Measurements from ENCODE around the gene PRCP.

PRCP gene

GRCh38 chr11:82823647-82824619, 76.3 kb downstream of the PRCP start:
- no peak for DNase-seq

DNA sequence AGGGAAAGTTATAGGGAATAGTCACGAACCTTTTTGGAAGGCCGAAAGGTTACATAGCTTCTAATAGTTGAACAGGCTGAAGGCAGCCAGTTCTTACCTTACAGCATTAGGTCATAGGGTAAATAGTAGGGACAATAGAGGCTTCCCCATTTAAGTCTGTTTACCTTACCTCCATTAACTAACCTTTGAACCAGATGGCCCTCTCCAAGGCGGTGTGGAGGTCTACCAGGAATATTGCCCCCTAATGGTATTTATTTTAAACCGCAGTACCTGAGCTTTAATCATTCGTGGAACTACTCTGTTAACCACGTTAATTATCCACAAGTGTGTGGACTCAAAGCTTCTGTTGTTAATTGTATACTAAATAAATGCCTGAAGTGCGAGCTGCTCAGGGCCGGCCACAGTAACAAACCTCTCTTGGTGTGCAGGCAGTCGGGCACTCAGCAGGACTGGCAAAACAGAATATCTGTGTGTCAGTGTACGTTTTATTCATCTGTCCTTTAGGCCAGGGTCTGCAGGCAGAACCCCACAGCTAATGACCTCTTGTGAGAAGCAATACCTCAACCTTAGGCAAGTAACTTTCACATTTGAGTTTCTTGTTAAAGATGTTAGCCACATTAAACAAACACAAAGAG, 81.7 kb downstream of the PRCP start:
- DNase-seq: no peak

- DNase-seq: no peak
These were observed 84.8 kb downstream of the PRCP start for GRCh38 chr11:82815406-82815805.

GRCh38 chr11:82814379-82814778, 85.9 kb downstream of the PRCP start:
- no peak for DNase-seq

GRCh38 chr11:82811369-82811768, 88.9 kb downstream of the PRCP start:
- no peak for DNase-seq

DNA sequence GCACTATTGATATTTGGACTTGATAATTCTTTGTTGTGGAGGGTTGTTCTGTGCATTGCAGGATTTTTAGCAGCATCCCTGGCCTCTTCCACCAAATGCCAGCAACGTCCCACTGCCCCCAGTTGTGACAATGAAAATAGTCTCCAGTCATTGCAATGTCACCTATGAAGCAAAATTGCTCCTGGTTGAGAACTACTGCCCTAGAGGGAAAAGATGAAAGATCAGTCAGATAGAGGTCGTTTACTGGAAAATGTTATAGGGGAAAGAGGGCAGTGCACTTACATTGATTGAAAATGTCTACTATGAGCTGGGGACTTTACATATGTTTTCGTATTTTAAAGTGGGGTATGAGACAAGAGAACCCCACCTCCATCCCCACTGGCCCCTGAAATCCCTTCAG, 89.5 kb downstream of the PRCP start:
- no peak for DNase-seq

DNA sequence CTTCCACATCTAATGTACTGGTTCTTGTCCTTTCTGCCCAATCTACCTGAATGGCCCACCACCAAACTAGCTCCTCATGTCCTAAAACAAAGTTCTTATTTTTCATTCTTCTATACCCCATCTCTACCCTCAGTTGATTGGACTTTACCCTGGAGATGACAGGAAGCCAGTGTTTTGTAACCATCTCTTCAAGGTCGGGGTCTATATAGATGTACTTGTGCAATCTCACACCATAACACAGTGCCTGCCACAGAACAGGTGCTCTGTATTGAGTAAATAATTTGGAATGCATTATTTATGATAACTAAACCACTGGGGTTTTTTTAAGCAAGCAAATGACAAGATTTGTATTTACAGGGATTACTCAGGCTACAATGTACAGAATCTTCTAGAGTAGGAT, 89.9 kb downstream of the PRCP start:
- DNase-seq: no peak

DNA sequence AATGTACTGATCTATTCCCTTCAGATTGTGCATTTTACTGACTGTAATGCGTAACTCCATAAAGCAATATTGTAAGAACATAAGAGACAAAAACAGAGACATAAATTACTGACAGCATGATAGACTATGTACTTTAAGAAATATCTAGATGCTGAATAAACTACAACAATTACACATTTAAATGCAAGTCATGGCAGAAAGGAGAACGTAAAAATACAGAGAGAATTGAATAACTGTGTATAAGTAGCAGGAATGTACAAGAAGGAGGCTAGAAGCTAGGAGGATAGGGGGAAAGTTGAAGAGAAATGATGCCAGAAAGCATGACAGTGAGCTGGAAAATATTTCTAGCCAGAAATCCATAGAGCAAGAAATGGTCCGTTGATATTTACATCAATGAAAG, 92.6 kb downstream of the PRCP start:
- no peak for DNase-seq

DNA sequence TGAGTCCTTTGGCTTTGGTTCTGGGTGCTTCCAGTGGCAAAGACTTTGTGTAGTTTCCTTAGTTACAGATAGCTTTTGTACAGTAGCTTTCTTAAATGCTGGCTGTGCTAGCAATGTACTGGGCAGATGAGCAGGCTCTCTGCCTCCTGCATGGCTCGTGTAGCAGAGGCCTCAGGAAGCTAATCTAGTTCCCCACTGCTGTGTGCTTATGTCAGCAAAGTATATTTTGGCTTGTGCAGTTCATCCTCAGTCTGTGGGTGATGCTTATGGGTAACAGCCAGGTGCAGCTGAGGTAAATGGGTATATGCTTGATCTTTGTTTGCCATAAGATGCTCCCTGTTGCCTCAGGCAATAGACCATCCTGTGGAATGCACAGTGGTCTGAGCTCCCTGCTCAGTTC, 97.5 kb downstream of the PRCP start:
- no peak for DNase-seq

DNA sequence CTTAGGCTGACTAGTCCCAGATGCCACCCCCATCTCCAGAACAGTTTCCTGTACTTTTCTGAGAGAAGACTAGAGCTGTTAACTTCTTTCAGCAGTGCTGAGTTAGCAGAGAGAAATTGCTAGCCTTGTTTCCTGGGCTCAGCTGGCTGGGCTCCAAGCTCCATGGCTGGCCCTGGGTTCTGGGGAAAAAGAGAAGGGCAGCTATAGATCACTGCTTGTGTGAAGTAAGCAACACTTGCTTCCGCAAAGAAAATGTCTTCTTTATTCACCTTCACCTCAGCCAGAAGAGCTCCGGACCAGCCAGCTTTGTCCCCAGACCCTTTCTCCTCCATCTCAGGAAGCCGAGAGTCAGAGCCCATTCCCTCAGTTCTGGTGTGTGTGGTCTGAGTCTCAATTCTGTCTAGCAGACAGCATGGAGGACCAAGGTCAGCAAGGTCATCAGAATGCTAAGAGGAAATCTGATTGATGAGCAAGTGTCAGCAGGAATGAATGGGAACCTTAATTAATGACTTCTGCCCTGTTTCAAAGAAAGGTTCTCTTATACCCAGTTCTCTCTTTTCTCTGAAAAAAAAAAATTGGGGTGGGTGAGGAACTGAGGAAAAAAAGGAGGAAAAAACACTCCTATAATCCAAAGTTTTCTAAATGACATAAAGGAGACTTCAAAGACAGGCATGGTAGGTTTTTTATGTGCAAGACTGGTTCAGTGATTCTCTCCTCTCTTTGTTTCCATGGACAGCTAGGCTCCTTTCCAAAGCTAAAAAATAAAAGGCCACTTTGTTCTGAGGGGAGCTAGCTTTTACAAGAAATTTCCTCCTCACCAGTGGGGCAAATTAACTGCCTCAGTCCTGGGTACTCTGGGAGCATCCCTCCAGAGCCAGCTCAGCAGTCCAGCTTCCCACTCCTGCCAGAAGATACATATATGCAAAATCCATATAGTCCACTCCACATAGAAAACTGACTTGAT, 103.0 kb downstream of the PRCP start:
- DNase-seq: no peak

DNA sequence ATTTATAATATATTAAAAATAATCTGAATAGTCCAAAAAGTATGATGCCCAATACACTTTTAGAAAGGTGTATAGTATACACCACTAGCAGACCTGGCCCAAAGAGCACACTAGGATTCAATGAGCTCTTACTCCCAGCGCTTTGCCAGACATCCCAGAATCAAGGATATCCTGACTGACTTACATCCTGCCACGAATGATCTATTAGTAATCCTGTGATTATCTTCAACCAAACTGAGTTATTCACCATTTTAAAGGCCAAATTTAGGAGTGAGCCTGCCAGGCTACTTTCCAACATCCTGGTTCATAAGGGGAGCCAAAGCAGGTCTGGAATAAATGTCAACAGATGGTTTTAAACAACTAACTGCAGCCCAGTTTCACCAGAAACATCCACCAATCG, 105.7 kb downstream of the PRCP start:
- no peak for DNase-seq

DNA sequence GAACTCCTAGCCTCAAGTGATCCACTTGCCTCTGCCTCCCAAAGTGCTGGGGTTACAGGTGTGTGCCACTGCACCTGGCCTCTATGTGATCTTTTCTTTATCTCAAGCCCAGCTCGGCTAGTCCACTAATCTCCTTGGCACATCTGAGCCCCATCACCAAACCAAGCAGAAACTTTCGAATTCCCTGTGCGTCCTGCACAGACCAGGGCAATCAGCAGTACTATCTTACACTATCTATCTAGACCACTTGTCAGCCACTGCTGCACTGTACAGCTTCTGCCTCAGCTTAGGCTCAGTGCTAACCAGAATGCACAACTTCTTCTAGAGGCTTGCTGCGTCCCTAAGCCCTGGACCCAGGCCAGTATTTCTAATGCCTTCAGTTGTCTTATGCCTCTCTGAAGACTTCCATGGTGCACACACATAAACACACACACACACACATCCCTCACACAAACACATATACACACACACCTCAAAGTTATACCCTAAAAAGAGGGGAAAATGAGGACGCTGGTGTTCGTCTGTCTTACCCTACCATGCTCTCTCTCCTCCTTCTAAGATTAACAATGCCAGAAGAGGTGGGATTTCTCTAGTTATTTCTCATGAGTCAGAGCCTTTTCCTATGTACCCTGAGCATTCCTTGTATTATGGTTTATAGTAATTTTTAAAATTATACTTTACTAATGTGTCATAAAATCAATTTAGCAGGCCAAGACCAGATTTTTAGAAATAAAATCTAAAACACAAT, 107.2 kb downstream of the PRCP start:
- DNase-seq: no peak

DNA sequence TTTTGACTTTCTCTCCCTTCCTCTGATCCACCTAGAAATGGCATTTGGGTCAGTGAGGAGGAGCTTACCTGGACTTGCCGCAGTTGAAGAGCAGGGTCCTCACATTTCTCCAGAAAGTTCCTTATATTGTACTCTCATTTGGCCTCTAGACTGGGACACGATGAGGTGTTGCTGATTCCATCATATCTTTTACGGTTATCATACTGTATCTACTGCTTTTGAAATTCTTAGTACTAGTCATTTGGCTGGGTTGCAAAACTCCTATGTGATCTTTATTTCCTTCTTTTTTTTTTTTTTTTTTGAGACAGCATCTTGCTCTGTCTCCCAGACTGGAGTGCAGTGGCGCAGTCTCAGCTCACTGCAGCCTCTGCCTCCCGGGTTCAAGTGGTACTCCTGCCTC, 107.9 kb downstream of the PRCP start:
- DNase-seq: no peak

GRCh38 chr11:82791779-82792178, 108.5 kb downstream of the PRCP start:
- DNase-seq: no peak

- DNase-seq: no peak
These were observed 109.3 kb downstream of the PRCP start for GRCh38 chr11:82790723-82791484.

- DNase-seq: no peak
These were observed 112.2 kb downstream of the PRCP start for GRCh38 chr11:82787981-82788380.

DNA sequence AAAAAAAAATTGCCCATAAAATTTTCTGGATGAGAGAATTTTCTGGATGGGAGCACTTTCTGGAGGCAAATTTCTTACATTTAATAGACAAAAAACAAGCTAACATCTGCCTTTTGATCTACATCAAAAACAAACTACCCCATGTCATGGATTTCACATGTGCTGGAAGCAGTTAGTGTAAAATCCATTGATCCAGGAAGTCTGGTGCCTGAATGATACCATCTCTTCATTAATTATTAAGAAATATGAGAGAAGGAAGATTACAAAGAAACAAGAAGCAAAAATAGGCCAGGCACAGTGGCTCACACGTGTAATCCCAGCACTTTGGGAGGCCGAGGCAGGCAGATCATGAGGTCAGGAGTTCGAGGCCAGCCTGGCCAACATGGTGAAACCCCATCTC, 113.4 kb downstream of the PRCP start:
- no peak for DNase-seq

- DNase-seq: no peak
These were observed 114.2 kb downstream of the PRCP start for GRCh38 chr11:82786001-82786400.

- DNase-seq: no peak
These were observed 117.3 kb downstream of the PRCP start for GRCh38 chr11:82782825-82783374.

DNA sequence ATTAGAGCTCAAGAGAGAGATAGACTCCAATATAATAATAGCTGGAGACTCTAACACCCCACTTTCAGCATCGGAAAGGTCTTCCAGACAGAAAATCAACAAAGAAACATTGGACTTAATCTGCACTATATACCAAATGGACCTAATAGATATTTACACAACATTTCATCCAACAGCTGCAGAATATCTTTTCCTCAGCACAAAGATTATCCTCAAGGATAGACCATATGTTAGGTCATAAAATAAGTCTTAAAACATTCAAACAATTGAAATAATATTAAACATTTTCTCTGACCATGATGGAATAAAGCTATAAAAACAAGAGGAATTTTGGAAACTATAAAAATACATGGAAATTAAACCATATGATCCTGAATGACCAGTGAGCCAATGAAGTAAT, 121.5 kb downstream of the PRCP start:
- DNase-seq: no peak

GRCh38 chr11:82776377-82776776, 123.9 kb downstream of the PRCP start:
- DNase-seq: no peak
